BE2C (cell line): Measurements from ENCODE around the gene LRRC43.

Experiments
- DNase-seq: peaks from one replicate; pipeline ENCODE4 v3.0.0-alpha.2; 2020
- H3K27me3 ChIP-seq: fragments of 250-450 bp; sonication (Bioruptor Pico); 2 replicates; pipeline ENCODE4 v1.5.1; 2020; ENCODE audit warnings: mild to moderate bottlenecking
- H3K36me3 ChIP-seq: fragments of 250-450 bp; sonication (Bioruptor Pico); 2 replicates; pipeline ENCODE4 v1.5.1; 2020; ENCODE audit warnings: mild to moderate bottlenecking
- H3K4me1 ChIP-seq: fragments of 250-450 bp; sonication (Bioruptor Pico); 2 replicates; pipeline ENCODE4 v1.5.1; 2020
- H3K4me3 ChIP-seq: 2 replicates; pipeline ENCODE4 v1.5.1; 2011; ENCODE audit warnings: low read depth, low read length
- H3K9me3 ChIP-seq: fragments of 250-450 bp; sonication (Bioruptor Pico); 2 replicates; pipeline ENCODE4 v1.5.1; 2020
- TF ChIP-seq, protein P1 (sequence below): IDR thresholded peaks from 2 replicates; pipeline ENCODE4 v1.5.1; 2012; ENCODE audit warnings: mild to moderate bottlenecking, low read depth, low read length

The LRRC43 gene

DNA sequence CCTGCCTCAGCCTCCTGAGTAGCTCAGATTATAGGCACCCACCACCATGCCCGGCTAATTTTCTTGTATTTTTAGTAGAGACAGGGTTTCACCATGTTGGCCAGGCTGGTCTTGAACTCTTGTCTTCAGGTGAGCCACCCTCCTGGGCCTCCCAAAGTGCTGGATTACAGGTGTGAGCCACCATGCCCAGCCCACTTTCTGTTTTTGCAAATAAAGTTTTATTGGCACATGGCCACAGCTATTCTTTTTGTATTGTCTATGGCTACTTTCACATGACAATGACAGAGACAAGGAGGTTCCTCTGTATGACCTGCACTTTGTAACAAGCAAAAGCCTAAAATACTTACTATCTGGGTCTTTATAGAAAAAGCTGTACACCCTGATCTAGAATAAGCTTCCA lies 62.6 kb downstream of the LRRC43 start:
- H3K9me3 ChIP-seq = no peaks in the 10 kb centered on the region
- TF ChIP-seq, protein P1, sequence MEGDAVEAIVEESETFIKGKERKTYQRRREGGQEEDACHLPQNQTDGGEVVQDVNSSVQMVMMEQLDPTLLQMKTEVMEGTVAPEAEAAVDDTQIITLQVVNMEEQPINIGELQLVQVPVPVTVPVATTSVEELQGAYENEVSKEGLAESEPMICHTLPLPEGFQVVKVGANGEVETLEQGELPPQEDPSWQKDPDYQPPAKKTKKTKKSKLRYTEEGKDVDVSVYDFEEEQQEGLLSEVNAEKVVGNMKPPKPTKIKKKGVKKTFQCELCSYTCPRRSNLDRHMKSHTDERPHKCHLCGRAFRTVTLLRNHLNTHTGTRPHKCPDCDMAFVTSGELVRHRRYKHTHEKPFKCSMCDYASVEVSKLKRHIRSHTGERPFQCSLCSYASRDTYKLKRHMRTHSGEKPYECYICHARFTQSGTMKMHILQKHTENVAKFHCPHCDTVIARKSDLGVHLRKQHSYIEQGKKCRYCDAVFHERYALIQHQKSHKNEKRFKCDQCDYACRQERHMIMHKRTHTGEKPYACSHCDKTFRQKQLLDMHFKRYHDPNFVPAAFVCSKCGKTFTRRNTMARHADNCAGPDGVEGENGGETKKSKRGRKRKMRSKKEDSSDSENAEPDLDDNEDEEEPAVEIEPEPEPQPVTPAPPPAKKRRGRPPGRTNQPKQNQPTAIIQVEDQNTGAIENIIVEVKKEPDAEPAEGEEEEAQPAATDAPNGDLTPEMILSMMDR = no peak
- 0 out of 2 replicates have a peak, but pooled peaks cover 5% of the 10 kb centered on the region for H3K4me1 ChIP-seq
- no peak for DNase-seq
- H3K36me3 ChIP-seq = peaks cover 29% of the 10 kb centered on the region
- no peaks in the 10 kb centered on the region for H3K27me3 ChIP-seq
- H3K4me3 ChIP-seq = no peak overlapping the region

DNA sequence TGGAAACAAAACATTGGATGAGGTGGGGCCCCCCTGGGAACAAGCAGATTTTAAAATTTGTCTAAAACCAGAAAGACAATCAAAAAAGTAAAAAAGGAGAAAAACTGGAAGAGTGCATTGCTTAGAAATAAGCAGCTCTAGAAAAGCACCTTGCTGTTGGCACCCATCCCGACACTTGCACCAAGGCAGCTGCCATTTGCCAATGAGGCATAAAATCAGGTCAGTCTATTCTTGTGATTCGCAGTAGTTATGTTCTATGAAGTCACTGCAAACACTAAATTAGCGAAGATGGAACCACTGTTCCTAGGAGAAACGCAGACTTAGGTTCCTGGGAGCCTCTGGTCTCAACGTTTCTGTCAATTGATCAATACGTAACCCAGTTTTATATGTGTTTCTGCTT lies 67.1 kb downstream of the LRRC43 start:
- Histone ChIP-seq H3K36me3 (peaks cover 21% of the 10 kb centered on the region), H3K27me3 (no peaks in the 10 kb centered on the region), H3K4me1 (no peaks in the 10 kb centered on the region), H3K4me3 (no peak overlapping the region), H3K9me3 (no peaks in the 10 kb centered on the region)
- TF ChIP-seq, protein P1 = no peak
- DNase-seq = no peak

DNA sequence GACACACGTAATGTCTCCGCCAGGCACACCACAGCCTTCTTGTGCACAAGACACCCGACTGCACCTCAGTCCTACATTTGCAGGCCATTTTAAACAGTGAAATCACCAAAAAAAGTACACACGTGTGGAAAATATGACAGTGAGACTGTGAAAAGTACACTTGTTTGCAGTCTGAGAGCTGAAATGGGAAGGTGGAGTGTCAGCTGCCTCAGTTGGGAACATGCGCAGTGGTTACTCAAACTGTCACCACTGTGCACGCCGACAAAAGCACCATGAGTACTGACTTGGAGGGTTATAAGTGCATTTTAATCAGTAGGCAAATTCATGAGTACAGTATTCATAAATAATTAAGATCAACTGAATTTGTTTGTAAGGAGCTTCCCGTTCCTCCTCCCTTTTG lies 67.6 kb downstream of the LRRC43 start:
- no peak for DNase-seq
- Histone ChIP-seq H3K36me3 (peaks cover 20% of the 10 kb centered on the region), H3K9me3 (no peaks in the 10 kb centered on the region), H3K4me1 (no peaks in the 10 kb centered on the region), H3K4me3 (no peak overlapping the region), H3K27me3 (no peaks in the 10 kb centered on the region)
- TF ChIP-seq, protein P1 = no peak
